ENCODE results near the gene IRS2. TPM values are rescaled to one million over a fixed set of nuclear protein-coding genes. Genes with fewer than 3 reads are reported as not detected.
A peak's percentile ranks its signal among the peaks of the same experiment; 100 is the strongest.

Gene IRS2
- polyA plus RNA-seq, 3 donors from 2014 or later: 0.57 to 2.6 (median 2.5) TPM

- peaks cover 24 to 37% (median 30%) of the 10 kb centered on the region in 3 donors for H3K27me3 Mint-ChIP-seq (ENCODE audit: low read depth in 3 of 3)
- peaks cover 0 to 3% (median 0%) of the 10 kb centered on the region in 6 donors for H3K9me3 Mint-ChIP-seq
- peaks cover 44 to 46% of the 10 kb centered on the region in 2 donors for H3K4me1 Mint-ChIP-seq
- peak overlapping the region in 3 of 5 donors; percentile 9 to 24 (median 22) for H3K4me3 Mint-ChIP-seq
- no peak for DNase-seq
- peaks cover 0 to 3% (median 0%) of the 10 kb centered on the region in 3 donors for H3K36me3 Mint-ChIP-seq
- no peak overlapping the region for H3K27ac Mint-ChIP-seq
Observed at GRCh38 chr13:109706015-109706715, 80.2 kb downstream of the IRS2 start.

- Mint-ChIP-seq H3K27me3 (ENCODE audit: low read depth in 3 of 3) (peaks cover 24 to 39% (median 31%) of the 10 kb centered on the region in 3 donors), H3K36me3 (peaks cover 0 to 3% (median 0%) of the 10 kb centered on the region in 3 donors), H3K9me3 (peaks cover 0 to 3% (median 0%) of the 10 kb centered on the region in 6 donors), H3K27ac (no peak overlapping the region), H3K4me3 (peak overlapping the region in 1 of 5 donors; percentile 25), H3K4me1 (peaks cover 46 to 50% of the 10 kb centered on the region in 2 donors)
- no peak for DNase-seq
Observed at GRCh38 chr13:109704771-109705635, 81.4 kb downstream of the IRS2 start.

- H3K27ac Mint-ChIP-seq: no peak overlapping the region
- DNase-seq: no peak
- H3K4me3 Mint-ChIP-seq: no peak overlapping the region
- H3K9me3 Mint-ChIP-seq: peaks cover 0 to 3% (median 0%) of the 10 kb centered on the region in 6 donors
- H3K27me3 Mint-ChIP-seq (ENCODE audit: low read depth in 3 of 3): peaks cover 24 to 37% (median 29%) of the 10 kb centered on the region in 3 donors
- H3K4me1 Mint-ChIP-seq: peaks cover 36 to 40% of the 10 kb centered on the region in 2 donors
- peaks cover 0 to 3% (median 0%) of the 10 kb centered on the region in 3 donors for H3K36me3 Mint-ChIP-seq
Observed at GRCh38 chr13:109703250-109703649, 83.1 kb downstream of the IRS2 start.

All from immature natural killer cell (primary cell).